Measurements from ENCODE around the gene SAMD10. TPM values are rescaled to one million over a fixed set of nuclear protein-coding genes. Genes with fewer than 3 reads are reported as not detected.

Gene SAMD10
- polyA plus RNA-seq, 2 donors, result 9.4 to 13.1 TPM

- Histone ChIP-seq H3K9me3 (ENCODE audit: control insufficient read depth in 2 of 2, insufficient read depth in 1 of 2, low read depth in 1 of 2, low read length in 1 of 2) (peaks cover 0 to 3% of the 10 kb centered on the region in 2 donors), H3K27ac (ENCODE audit: low read depth in 2 of 2, low read length in 1 of 2) (no peak overlapping the region), H3K36me3 (ENCODE audit: control insufficient read depth in 2 of 2, insufficient read depth in 2 of 2, low read length in 1 of 2) (peaks cover 10 to 26% of the 10 kb centered on the region in 2 donors), H3K4me3 (ENCODE audit: low read depth in 1 of 2, low read length in 2 of 2) (no peak overlapping the region), H3K4me1 (ENCODE audit: control insufficient read depth in 2 of 2, insufficient read depth in 2 of 2, low read length in 1 of 2) (peaks cover 2 to 20% of the 10 kb centered on the region in 2 donors), H3K27me3 (ENCODE audit: control insufficient read depth in 1 of 2, insufficient read depth in 2 of 2, low read length in 2 of 2) (no peaks in the 10 kb centered on the region)
- WGBS, 2 donors, result 86 to 90% methylated on average over 5 of the region's 5 CpGs
Measured at GRCh38 chr20:63970714-63971431, 8.6 kb downstream of the SAMD10 start.

DNA sequence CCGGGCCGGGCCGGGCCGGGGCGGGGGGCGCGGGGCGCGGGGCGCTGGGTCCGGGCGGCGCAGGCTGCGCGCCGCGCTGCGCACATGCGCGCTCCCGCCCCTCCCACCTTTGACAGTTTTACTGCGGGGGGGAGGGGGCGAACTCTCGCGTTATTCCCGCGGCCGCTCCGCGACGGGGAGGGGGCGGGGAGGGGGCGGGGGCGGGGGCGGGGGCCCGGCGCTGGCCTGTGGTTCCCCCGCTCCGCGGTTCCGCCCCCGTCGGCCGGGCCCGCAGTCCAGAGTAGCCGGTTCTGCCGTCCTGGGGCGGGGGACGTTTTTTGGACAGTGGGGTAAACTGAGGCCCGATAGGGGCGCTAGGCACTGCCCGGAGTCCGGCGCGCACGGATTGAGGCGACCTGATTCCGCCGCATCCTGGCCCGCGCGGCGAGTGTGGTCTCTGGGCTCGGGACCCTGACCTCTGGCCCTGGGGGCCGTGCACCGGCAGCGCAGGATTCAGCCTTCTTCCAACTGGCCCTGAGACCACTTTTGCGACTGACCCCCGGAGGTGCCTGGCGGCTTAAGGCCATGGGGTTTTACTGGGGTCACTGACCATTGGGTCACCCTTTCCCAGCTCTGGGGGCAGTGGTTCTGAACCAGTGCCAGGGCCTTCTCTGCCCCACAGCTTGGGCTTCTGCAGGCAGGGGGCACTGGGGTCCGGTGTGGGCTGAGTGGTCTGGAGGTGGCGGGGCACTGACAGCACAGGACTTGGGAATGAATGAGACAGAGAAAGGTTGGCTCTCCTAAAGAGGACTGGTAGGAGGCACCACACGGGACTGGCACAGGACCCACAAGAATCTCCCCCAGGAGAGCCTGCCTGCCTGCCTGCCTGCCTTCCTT is 9.4 kb downstream of the SAMD10 start, which contains the start of gene ZNF512B:
TSS of gene ZNF512B (minus strand) at position 93 of the 876 bp plus-strand sequence. CDS start 1,980 bp downstream, outside the sequence.
- peaks cover 7 to 21% of the 10 kb centered on the region in 2 donors for H3K36me3 ChIP-seq (ENCODE audit: control insufficient read depth in 2 of 2, insufficient read depth in 2 of 2, low read length in 1 of 2)
- WGBS, 2 donors, result 5% methylated on average over 33 to 54 of the region's 73 CpGs
- H3K4me3 ChIP-seq (ENCODE audit: low read depth in 1 of 2, low read length in 2 of 2), result peak within 1 kb of the TSS; percentile 68 to 88
- peaks cover 0 to 3% of the 10 kb centered on the region in 2 donors for H3K9me3 ChIP-seq (ENCODE audit: control insufficient read depth in 2 of 2, insufficient read depth in 1 of 2, low read depth in 1 of 2, low read length in 1 of 2)
- H3K27me3 ChIP-seq (ENCODE audit: control insufficient read depth in 1 of 2, insufficient read depth in 2 of 2, low read length in 2 of 2), result no peaks in the 10 kb centered on the region
- peaks cover 2 to 20% of the 10 kb centered on the region in 2 donors for H3K4me1 ChIP-seq (ENCODE audit: control insufficient read depth in 2 of 2, insufficient read depth in 2 of 2, low read length in 1 of 2)
- peak within 1 kb of the TSS; percentile 28 to 63 for H3K27ac ChIP-seq (ENCODE audit: low read depth in 2 of 2, low read length in 1 of 2)

DNA sequence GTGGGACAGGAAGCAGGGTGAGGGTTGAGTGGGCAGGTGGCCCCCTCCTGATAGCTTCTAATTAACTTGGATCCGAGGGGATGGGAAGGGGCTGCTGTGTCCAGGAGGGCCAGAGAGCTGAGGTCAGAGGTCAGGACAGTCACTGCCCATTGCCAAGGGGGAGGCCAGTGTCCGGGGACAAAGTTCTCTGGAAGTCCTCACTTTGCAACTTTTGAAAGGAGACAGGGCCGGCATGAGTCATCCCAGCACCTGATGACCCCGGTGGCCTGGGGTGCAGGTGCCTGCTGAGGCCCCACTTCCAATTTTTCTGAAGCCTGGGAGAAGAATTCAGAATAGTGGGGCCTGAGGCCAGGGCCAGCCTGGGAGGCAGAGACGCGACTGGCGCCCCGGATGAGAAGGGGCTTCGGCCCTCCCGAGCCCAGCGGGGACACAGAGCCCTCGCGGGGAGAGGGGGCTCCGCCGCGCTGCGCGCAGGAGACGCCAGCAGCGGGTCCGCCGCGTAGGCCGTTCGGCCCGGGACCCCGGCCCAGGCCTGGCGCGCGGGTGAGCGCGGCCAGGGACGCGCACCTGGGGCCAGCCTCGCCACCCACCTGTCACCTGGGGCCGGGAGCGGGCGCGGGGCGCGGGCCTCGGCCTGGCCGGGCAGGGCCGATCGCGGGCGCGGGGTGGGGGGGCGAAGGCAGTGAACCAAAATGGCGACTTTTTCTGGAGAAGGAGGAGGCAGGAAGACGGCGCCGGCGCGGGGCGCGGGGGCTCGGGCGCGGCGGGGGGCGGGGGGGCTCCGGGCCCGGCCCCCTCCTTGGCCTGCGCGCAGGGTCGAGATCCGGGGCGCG is 10.3 kb downstream of the SAMD10 start:
- H3K27ac ChIP-seq (ENCODE audit: low read depth in 2 of 2, low read length in 1 of 2), result peak overlapping the region; percentile 28 to 63
- 1 to 2% methylated on average over 44 to 70 of the region's 70 CpGs for WGBS, 2 donors
- H3K36me3 ChIP-seq (ENCODE audit: control insufficient read depth in 2 of 2, insufficient read depth in 2 of 2, low read length in 1 of 2), result peaks cover 6 to 22% of the 10 kb centered on the region in 2 donors

GRCh38 chr20:63968136-63968927 is 11.1 kb downstream of the SAMD10 start:
- Histone ChIP-seq H3K27me3 (ENCODE audit: control insufficient read depth in 1 of 2, insufficient read depth in 2 of 2, low read length in 2 of 2) (no peaks in the 10 kb centered on the region), H3K4me1 (ENCODE audit: control insufficient read depth in 2 of 2, insufficient read depth in 2 of 2, low read length in 1 of 2) (peaks cover 2 to 15% of the 10 kb centered on the region in 2 donors), H3K9me3 (ENCODE audit: control insufficient read depth in 2 of 2, insufficient read depth in 1 of 2, low read depth in 1 of 2, low read length in 1 of 2) (peaks cover 0 to 3% of the 10 kb centered on the region in 2 donors), H3K27ac (ENCODE audit: low read depth in 2 of 2, low read length in 1 of 2) (peak overlapping the region in 1 of 2 donors; percentile 34), H3K4me3 (ENCODE audit: low read depth in 1 of 2, low read length in 2 of 2) (peak overlapping the region; percentile 68 to 88), H3K36me3 (ENCODE audit: control insufficient read depth in 2 of 2, insufficient read depth in 2 of 2, low read length in 1 of 2) (peaks cover 6 to 30% of the 10 kb centered on the region in 2 donors)
- WGBS, 2 donors, result 73 to 74% methylated on average over 14 of the region's 14 CpGs

More for the DNA sequence above, 10.3 kb downstream of the SAMD10 start:
- Histone ChIP-seq H3K4me3 (ENCODE audit: low read depth in 1 of 2, low read length in 2 of 2) (peak overlapping the region; percentile 68 to 88), H3K9me3 (ENCODE audit: control insufficient read depth in 2 of 2, insufficient read depth in 1 of 2, low read depth in 1 of 2, low read length in 1 of 2) (peaks cover 0 to 3% of the 10 kb centered on the region in 2 donors), H3K4me1 (ENCODE audit: control insufficient read depth in 2 of 2, insufficient read depth in 2 of 2, low read length in 1 of 2) (peaks cover 2 to 18% of the 10 kb centered on the region in 2 donors), H3K27me3 (ENCODE audit: control insufficient read depth in 1 of 2, insufficient read depth in 2 of 2, low read length in 2 of 2) (no peaks in the 10 kb centered on the region)

DNA sequence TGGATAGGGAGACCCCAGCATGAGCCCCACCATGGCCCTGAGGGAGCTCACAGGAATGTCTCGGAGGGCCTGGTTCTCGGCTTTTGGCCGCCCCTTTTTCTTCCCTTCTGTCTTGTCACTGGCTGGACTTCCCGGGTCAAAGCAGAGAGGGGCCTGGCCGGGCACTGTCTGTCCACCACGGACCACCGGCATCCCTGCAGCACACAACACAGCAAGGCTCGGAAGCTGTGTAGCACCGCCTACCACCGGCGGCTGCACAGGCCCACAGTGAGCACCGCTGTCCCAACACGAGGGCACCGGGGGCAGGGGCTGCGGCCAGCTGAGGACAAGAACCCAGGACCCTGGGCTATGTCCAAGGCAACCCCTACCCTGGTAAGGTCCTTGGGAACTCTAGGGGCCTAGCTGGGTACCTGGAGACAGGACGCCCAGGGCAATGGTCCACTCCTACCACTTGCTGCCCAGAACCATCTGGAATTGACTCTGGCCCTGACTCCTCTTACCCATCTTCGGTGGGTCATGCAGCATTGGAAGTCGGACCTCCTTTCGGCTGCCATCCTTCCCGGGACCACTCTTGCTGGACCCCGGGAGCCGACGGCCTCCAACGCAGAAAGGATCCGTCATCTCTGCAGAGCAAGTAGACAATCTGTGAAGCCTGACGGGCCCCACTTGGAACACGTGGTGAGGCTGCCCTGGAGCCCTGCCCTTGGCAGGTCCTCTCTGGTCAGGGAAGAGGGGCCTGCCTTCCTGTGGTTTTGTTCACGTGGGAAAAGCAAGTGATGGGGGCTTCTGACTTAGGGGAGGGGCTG is 11.9 kb downstream of the SAMD10 start:
- Histone ChIP-seq H3K36me3 (ENCODE audit: control insufficient read depth in 2 of 2, insufficient read depth in 2 of 2, low read length in 1 of 2) (peaks cover 6 to 38% of the 10 kb centered on the region in 2 donors), H3K4me1 (ENCODE audit: control insufficient read depth in 2 of 2, insufficient read depth in 2 of 2, low read length in 1 of 2) (peaks cover 2 to 15% of the 10 kb centered on the region in 2 donors), H3K9me3 (ENCODE audit: control insufficient read depth in 2 of 2, insufficient read depth in 1 of 2, low read depth in 1 of 2, low read length in 1 of 2) (peaks cover 0 to 3% of the 10 kb centered on the region in 2 donors), H3K27me3 (ENCODE audit: control insufficient read depth in 1 of 2, insufficient read depth in 2 of 2, low read length in 2 of 2) (no peaks in the 10 kb centered on the region), H3K27ac (ENCODE audit: low read depth in 2 of 2, low read length in 1 of 2) (no peak overlapping the region), H3K4me3 (ENCODE audit: low read depth in 1 of 2, low read length in 2 of 2) (no peak overlapping the region)
- WGBS, 2 donors, result 90 to 91% methylated on average over 28 of the region's 28 CpGs

- Histone ChIP-seq H3K4me3 (ENCODE audit: low read depth in 1 of 2, low read length in 2 of 2) (no peak overlapping the region), H3K4me1 (ENCODE audit: control insufficient read depth in 2 of 2, insufficient read depth in 2 of 2, low read length in 1 of 2) (peaks cover 2 to 15% of the 10 kb centered on the region in 2 donors), H3K27me3 (ENCODE audit: control insufficient read depth in 1 of 2, insufficient read depth in 2 of 2, low read length in 2 of 2) (no peaks in the 10 kb centered on the region), H3K9me3 (ENCODE audit: control insufficient read depth in 2 of 2, insufficient read depth in 1 of 2, low read depth in 1 of 2, low read length in 1 of 2) (peaks cover 0 to 3% of the 10 kb centered on the region in 2 donors), H3K27ac (ENCODE audit: low read depth in 2 of 2, low read length in 1 of 2) (no peak overlapping the region), H3K36me3 (ENCODE audit: control insufficient read depth in 2 of 2, insufficient read depth in 2 of 2, low read length in 1 of 2) (peaks cover 6 to 44% of the 10 kb centered on the region in 2 donors)
- 91 to 92% methylated on average over 13 of the region's 13 CpGs for WGBS, 2 donors
Measured at GRCh38 chr20:63966944-63967322, 12.5 kb downstream of the SAMD10 start.

- H3K27me3 ChIP-seq (ENCODE audit: control insufficient read depth in 1 of 2, insufficient read depth in 2 of 2, low read length in 2 of 2), result no peaks in the 10 kb centered on the region
- peaks cover 6 to 49% of the 10 kb centered on the region in 2 donors for H3K36me3 ChIP-seq (ENCODE audit: control insufficient read depth in 2 of 2, insufficient read depth in 2 of 2, low read length in 1 of 2)
- no peak overlapping the region for H3K27ac ChIP-seq (ENCODE audit: low read depth in 2 of 2, low read length in 1 of 2)
- H3K4me3 ChIP-seq (ENCODE audit: low read depth in 1 of 2, low read length in 2 of 2), result no peak overlapping the region
- 95 to 97% methylated on average over 27 of the region's 27 CpGs for WGBS, 2 donors
- H3K9me3 ChIP-seq (ENCODE audit: control insufficient read depth in 2 of 2, insufficient read depth in 1 of 2, low read depth in 1 of 2, low read length in 1 of 2), result peaks cover 0 to 3% of the 10 kb centered on the region in 2 donors
- H3K4me1 ChIP-seq (ENCODE audit: control insufficient read depth in 2 of 2, insufficient read depth in 2 of 2, low read length in 1 of 2), result peaks cover 2 to 15% of the 10 kb centered on the region in 2 donors
Measured at GRCh38 chr20:63966172-63966943, 13.1 kb downstream of the SAMD10 start.

All from esophagus (tissue), 2 donors.